Fibroblast of upper back skin (primary cell): ENCODE results near the gene RAPGEF3.
A peak's percentile ranks its signal among the peaks of the same experiment; 100 is the strongest.

Source experiments
- DNase-seq: peaks from one replicate; pipeline ENCODE4 v3.0.0-alpha.2; 2013

RAPGEF3 gene

GRCh38 chr12:47741340-47741703 is 17.4 kb downstream of the RAPGEF3 start:
- DNase-seq, result peak; percentile 31

DNA sequence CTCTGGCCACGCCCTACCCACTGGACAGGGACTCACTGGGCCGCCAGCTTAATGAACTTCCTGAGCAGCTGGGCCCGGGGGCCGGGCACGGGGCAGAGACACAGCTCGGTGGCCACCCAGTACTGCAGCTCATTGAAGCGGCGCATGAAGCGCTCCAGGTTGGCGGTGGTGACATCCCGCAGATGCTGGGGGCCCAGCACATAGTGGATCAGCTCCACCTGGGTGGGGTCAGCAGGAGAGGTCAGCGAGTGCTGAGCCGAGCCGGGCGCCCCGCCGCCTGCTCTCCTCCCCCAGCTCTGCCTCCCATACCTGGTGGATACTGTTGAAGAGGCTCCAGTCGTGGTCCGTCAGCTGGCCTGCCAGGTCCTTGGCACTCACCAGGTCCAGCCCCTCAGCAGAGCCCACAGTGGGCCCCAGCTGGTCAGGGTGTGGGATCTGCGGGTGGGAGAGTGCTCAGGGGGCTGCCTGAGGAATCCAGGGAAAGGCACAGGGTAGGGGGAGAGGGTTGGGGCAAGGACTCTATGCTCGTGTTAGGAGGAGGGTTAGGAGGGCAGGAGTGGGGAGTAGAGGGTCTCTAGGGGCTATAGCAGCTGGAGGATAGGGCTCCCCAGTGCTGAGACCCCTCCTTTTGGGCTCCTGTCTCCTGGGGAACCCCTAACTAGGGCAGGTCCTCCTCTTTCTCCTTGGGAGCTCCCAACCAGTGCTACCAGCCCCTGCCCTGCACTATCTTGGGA is 17.9 kb downstream of the RAPGEF3 start:
- DNase-seq, result no peak

- no peak for DNase-seq
These were observed 18.7 kb downstream of the RAPGEF3 start for GRCh38 chr12:47739979-47740378.

- DNase-seq, result no peak
These were observed 19.4 kb downstream of the RAPGEF3 start for GRCh38 chr12:47739297-47739696.

DNA sequence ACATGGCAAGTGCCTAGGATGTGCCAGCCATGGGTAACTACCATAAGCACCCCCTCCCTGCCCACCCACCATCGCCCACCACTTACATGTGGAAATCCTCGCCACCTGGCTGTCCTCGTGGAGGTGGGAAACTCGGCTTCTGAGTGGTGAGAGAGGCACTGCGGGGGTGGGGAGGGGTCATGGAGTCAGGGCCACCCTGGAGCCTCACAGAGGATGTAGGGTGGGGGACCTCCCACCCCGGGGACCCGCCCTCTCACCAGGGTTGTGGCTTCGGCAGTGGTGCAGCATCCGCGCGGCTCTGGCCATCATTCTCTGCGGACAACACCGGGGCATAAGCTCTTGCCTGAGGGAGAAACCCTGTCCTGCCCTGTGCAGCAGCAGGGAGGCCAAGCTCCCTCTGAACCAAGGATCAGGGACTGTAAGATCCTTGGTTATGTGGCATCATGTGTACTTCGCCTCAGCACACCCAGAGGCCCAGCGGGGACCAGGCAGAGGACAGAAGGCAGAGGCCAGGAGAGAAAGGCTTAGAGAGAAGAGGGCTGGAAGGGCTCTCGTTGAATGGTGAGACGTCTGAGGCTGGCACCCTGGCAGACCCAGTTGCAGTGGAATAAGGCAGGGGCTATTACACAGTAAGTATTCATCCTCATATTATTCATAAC is 20.6 kb downstream of the RAPGEF3 start:
- DNase-seq, result no peak

GRCh38 chr12:47736877-47737676 is 21.6 kb downstream of the RAPGEF3 start:
- peak; percentile 40 for DNase-seq

GRCh38 chr12:47736216-47736615 is 22.5 kb downstream of the RAPGEF3 start:
- DNase-seq, result no peak

DNA sequence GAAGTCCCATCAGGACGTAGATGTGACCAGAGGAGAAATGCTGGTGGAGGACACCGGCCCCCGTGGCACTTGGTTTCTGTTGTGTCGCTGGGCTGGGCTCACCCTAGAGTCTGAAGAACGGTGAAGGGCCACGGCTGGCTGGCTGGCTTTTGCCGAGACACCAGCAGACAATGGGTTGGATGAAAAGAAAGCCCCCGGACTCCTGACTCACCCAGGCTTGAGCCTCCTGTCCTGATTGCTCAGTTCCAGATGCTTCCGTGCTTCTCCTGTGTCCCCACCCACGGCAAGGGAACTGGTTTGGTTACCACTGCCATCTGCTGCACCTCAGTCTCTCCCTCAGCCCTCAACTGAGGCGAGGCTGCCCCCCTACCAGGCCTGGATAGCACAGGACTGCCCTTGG is 23.0 kb downstream of the RAPGEF3 start:
- DNase-seq, result no peak

DNA sequence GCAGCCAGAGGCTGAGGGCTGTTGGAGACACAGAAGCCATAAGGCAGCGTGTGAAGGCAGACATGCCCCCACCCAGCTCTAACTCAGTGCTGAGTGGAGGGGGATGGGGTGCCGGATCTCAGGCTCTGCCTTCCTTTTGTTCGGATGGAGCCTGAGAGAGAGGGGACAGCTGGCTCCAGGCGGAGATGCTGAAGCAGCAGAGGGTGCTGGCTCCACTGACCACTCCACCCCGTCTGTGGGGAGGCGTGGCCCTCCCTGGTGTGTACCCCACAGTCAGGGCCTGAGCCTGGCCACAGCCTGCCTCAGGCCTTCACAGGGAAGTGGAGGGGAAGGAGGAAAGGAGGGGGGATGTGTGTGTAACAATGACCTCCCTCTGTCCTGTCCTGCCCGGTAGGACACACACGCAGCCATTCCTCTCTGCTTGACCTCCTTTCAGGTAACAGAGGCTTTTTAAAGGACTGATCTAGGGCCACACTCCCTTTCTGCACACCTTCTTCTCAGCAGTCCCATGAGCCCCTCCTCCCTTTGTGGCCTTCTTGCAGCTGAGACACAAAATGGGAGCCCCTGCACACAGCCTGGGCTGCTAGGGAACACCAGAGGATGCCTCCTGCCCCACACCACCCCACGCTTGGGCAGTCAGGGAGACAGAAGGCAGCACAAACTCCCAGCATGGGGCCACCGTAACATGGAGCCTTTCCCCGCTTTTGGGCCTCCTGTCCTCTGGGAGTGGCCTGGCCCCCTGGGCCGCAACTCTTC is 23.8 kb downstream of the RAPGEF3 start:
- DNase-seq, result no peak

GRCh38 chr12:47733142-47733541 is 25.5 kb downstream of the RAPGEF3 start:
- no peak for DNase-seq

DNA sequence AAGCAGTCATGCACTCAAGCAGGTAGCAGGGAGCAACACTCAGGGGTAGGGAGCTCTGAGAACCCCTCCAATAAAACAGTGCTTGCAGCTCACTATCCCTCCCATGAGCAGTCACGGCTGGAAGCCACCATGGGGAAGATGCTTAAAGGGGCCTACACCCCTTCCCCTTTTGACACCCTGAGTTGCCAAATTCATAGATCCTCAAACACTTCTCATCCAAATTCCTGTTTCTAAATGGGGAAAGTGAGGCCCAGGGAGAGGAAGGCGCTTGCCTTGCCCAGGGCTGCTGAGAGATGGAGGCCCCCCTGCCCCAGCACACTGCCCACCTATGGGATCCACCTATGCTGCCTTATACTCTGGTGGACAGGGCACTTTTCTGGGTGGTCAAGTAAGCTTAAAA is 26.2 kb downstream of the RAPGEF3 start:
- no peak for DNase-seq

DNA sequence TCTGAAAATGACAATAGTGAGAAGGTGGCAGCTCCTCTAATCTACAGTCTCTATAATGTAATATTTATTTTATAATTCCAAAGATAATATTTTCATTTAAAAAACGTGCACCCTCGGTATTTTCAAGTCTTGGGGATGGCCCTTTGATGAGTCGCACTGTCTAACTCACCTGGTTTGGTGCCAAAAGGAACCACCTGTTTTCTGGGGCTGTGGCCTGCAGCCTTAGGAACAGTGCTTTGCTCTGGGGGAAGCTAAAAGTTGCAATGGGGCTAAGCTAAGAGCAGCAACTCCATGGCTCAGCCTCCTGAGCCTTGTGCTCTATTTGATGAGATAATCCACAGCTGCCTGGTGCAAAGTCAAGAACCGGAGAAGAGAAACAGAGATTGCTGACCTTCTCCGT is 27.0 kb downstream of the RAPGEF3 start:
- DNase-seq, result no peak

- DNase-seq, result no peak
These were observed 28.3 kb downstream of the RAPGEF3 start for GRCh38 chr12:47730341-47730744.

DNA sequence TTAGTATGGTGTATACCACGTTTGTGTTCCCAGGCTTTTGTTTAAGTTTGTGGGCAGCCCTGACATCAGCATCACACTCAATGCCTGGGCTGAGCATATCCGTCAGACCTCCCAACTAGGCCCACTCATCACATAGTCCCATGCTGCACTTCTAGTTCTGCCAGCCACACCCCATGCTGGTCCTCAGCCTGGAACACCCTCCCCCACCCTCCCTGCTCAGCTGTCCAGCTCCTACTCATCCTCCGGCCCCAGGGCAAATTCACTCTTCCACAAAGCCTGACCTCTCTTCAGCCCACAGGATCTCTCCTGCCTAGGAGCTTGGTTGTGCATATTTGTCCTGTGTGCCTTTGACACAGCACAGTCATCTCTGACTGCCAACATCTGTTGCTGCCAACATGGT is 29.4 kb downstream of the RAPGEF3 start:
- DNase-seq, result no peak

DNA sequence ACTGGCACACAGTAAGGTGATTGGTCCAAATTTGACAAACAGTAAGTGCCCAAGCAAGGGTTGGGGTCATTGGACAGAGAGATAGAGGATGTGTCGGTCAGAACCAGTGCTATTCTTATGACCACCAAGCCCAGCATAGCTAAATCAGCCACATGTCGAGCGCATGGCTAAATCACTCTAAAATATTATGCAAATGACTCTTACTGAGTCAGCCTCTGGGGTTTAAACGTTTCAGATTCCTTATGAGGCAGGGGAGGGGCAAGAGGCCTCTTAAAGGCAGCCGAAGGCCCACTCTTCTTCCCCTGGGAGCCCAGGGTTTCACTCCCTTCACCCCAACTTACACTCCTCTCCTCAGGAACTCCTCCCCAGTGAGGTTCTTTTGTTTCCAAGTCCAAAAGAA is 32.8 kb downstream of the RAPGEF3 start:
- peak; percentile 89 for DNase-seq

DNA sequence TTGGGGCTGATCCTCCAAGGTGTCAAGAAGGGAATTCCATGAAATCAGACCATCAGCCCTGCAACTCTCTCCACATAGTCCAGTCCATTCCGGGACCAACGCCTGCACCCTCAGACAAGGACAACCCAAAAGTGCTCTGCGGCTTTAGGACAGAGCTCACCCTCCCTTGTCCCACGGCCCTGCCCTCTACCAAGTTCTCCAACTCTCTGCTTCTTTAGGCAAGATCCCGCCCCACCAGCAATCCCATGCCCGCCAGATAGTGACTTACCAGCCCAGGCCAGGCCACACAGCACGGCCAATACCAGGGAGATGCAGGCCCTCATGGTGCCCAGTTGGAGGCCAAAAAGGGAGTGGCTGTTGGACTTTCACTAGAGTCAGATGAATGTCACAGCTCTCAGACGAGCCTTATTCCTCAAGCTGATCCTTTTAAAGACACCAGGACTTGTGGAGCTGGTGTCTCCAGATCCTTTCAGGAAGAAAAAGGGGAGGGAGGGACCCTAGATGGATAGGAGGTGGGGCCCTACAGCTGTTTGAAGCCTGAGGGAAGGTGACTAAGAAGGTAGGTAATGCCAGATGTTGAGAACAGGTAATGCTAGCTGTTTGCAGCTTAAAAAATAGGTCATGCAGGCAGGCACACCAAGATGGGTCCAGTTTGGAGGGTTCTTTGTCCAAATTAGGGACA is 33.4 kb downstream of the RAPGEF3 start, which contains the start of gene ENDOU:
ENDOU (minus strand) TSS at position 400 of the 682 bp plus-strand sequence; CDS start at position 323, 77 bp downstream.
- no peak for DNase-seq

DNA sequence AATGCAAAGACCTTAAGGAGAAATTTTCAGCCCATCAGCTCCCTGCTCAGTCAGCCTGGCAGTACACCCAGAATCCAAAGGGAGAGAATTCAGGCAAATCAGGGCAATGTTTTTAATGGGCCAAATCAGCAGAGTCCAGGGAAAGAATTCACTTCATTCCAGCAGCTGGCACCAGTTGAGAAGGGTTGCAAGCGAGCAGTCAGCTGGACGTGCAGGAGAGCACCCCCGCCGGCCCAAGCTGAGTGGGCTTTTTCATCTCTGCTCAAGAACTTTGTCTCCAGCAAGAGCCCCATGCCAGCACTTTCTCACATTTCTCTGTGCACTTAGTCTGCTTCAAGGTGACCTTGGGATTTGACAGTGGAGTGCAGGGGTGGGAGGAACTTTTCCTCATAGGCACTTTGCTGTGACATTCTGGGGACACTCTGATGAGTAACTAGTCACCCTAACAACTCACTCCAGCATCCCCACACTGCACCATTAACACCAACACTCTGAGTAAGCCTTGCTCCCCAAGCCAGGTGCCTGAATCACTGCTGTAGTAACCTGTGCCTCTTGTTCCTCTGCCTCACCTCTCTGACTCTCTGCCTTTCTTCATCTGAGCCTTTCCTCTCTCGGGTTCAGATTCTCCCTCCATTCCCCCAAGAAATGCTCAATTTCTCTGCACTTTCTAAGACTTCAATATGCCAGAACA is 35.6 kb downstream of the RAPGEF3 start:
- no peak for DNase-seq

DNA sequence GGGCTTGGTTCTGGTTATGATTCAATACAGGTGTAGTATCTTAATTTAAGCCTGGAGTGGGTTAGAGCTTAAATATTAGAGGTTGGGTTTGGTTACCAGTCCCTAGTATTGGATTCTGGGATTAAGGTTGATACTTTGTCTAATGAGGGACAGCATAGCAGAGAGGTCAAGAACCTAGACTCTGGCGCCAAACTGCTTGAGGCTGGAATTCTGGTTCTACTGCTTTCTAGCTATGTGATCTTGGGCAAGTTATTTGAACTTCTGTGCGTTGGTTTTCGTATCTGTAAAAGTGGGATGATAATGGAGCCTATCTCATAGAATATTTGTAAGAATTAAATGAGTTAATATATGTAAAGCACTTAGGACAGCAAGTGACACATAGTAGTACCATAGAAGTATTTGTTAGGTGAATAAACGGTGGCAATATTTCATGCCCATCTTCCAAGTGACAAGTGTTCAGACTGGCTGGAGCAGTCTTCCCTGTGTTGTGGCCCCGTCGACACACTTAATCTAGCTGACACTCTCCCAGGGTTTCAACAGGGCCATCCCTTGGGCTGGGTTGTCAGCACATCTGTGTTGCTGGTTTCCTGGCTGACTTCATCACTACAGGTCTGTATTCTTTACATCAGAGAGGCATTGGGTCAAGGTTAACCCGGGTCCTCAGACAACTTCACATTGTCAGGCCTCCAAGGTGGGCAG is 36.4 kb downstream of the RAPGEF3 start:
- DNase-seq, result no peak

- DNase-seq, result peak; percentile 19
These were observed 37.2 kb downstream of the RAPGEF3 start for GRCh38 chr12:47721431-47721973.

- DNase-seq, result no peak
These were observed 40.1 kb downstream of the RAPGEF3 start for GRCh38 chr12:47718531-47718930.
